Stimulated activated naive CD8-positive, alpha-beta T cell treated with anti-CD3 and anti-CD28 coated beads, Interleukin-15, amount 100 ng/mL, for 72 hours (primary cell): ENCODE results near the gene NRCAM.
A peak's percentile ranks its signal among the peaks of the same experiment; 100 is the strongest.

Experiments used
- ATAC-seq: fragments of 150-1000 bp; cut with Tn5 transposase; 2 replicates; pipeline ENCODE4 v1.10.0; 2021; ENCODE audit warnings: mild to moderate bottlenecking, moderate library complexity
- DNase-seq, 2 donors: peaks; one replicate each; pipeline ENCODE4 v3.0.0; 2021 to 2022
- H3K27ac Mint-ChIP-seq, 2 donors: one replicate each; pipeline ENCODE4 v1.8.0; 2022; ENCODE audit warnings: mild to moderate bottlenecking in 2 of 2, mixed read lengths in 2 of 2, moderate library complexity in 2 of 2
- H3K27me3 Mint-ChIP-seq: one replicate; pipeline ENCODE4 v1.8.0; 2022; ENCODE audit warnings: mixed read lengths
- H3K4me1 Mint-ChIP-seq: one replicate; pipeline ENCODE4 v1.8.0; 2022; ENCODE audit warnings: mild to moderate bottlenecking, mixed read lengths
- H3K4me3 Mint-ChIP-seq, 2 donors: one replicate each; pipeline ENCODE4 v1.8.0; 2022; ENCODE audit warnings: mild to moderate bottlenecking in 2 of 2, mixed read lengths in 2 of 2, moderate library complexity in 1 of 2
- H3K9me3 Mint-ChIP-seq, 2 donors: one replicate each; pipeline ENCODE4 v1.8.0; 2022; ENCODE audit warnings: mixed read lengths in 2 of 2

The NRCAM gene

DNA sequence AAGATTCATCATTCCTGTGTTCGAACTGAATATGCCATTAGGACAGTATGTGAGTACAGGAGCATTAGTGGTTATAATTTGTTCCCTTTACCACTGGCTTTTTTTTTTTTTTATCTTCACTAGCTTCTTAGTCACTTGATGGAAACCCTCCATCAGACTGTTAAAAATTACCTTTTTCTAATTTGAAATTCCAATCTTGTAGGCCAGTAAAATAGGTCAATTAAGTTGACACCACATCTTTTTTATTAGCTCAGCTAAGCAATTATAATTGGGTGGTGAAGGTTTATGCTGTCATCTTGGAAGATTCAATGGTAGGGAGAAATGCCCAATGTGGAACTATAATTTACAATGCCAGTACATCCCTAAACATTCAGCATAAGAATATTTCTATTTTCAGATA is 6.1 kb downstream of the NRCAM start:
- Mint-ChIP-seq H3K4me1 (peaks cover 75% of the 10 kb centered on the region), H3K27ac (peak overlapping the region in 1 of 2 donors; percentile 42), H3K9me3 (no peaks in the 10 kb centered on the region), H3K27me3 (no peaks in the 10 kb centered on the region), H3K4me3 (no peak overlapping the region)
- ATAC-seq: no peak
- no peak for DNase-seq

- Mint-ChIP-seq H3K9me3 (no peaks in the 10 kb centered on the region), H3K4me3 (no peak overlapping the region), H3K27ac (no peak overlapping the region), H3K4me1 (peaks cover 72% of the 10 kb centered on the region), H3K27me3 (no peaks in the 10 kb centered on the region)
- DNase-seq: no peak
- ATAC-seq: no peak
Measured at GRCh38 chr7:108449521-108449920, 6.7 kb downstream of the NRCAM start.

GRCh38 chr7:108448584-108449505 is 7.4 kb downstream of the NRCAM start:
- no peaks in the 10 kb centered on the region for H3K27me3 Mint-ChIP-seq

DNA sequence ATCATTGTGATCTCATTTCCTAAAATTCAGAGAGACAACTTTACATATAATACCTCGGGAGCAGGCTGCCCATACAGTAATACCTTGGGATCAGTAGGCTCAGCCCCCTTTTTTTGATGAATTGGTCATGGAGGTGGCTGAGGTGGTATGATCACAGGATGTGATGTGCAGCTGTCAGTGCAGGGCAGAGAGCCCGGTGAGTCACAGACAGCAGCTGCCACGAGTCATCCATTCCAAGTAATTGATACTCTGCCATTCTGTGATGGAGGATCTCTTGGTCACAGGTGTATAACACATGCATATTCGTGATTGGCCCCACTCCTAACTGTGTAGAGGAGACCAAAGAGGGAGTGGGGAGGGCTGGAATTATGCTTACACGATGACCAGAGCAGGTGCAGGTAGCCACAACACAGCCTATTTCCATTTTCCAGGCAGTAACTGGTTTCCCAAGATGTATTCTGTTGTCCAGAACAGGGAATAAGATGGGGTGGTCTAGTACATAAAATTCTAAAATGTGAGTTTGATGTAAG is 14.1 kb downstream of the NRCAM start:
- Mint-ChIP-seq H3K9me3 (no peaks in the 10 kb centered on the region), H3K4me1 (peaks cover 33% of the 10 kb centered on the region), H3K27me3 (no peaks in the 10 kb centered on the region), H3K4me3 (peak overlapping the region in 1 of 2 donors; percentile 60), H3K27ac (no peak overlapping the region)
- ATAC-seq: peak; percentile 100
- DNase-seq: peak; percentile 38 to 66

More at GRCh38 chr7:108448584-108449505, 7.4 kb downstream of the NRCAM start:
- no peak overlapping the region for H3K4me3 Mint-ChIP-seq
- ATAC-seq (no peak), DNase-seq (no peak)
- H3K9me3 Mint-ChIP-seq: no peaks in the 10 kb centered on the region
- H3K4me1 Mint-ChIP-seq: peaks cover 65% of the 10 kb centered on the region
- H3K27ac Mint-ChIP-seq: no peak overlapping the region

DNA sequence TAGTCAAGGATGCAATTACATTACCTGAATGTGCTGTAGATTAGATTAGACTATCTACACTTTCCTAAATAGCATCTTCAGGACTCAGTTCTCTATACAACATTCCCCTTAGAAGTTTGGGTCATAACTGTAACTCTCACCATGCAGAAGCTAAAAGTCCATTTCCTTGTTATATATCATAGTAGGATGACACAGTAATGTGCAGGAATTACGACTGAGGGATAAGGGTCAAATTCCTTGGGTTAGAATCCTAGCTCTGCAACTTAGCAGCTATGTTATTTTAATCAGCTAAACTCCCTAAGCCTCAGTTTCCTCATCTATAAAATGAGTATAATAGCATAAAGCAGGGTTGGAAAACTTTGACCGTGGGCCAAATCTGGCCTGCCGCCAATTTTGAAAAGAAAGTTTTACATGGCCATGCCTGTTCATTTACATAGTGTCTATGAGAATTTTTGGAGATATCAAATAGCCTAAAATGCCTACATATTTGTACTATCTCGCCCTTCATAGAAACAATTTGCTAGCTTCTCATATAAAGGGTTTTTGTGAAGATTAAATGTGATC is 14.8 kb downstream of the NRCAM start:
- ATAC-seq: no peak

DNA sequence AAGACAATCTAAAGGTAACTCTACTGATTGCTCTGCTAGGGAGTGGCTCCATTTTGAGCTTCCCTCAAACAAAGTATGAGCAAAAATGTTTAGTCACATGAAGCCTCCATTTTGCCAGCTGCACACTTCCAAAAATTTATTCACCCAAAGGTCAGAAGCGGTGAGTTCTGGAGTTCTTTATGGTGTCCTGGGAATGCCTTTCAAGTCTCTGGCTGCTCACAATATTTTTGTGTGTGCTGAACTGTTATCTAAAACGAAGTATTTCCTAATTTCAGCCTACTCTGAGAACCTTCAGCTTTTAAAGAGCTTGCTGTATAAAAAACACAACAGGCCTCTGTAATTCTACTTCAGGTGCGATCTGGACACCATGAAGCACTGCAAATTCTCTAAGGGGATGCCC is 15.6 kb downstream of the NRCAM start:
- H3K27ac Mint-ChIP-seq: no peak overlapping the region
- DNase-seq (no peak), ATAC-seq (no peak)
- H3K4me3 Mint-ChIP-seq: no peak overlapping the region
- H3K9me3 Mint-ChIP-seq: peaks cover 0 to under 1% of the 10 kb centered on the region in 2 donors
- peaks cover 28% of the 10 kb centered on the region for H3K4me1 Mint-ChIP-seq
- no peaks in the 10 kb centered on the region for H3K27me3 Mint-ChIP-seq

More for the DNA sequence above, 14.8 kb downstream of the NRCAM start:
- no peaks in the 10 kb centered on the region for H3K27me3 Mint-ChIP-seq
- H3K4me3 Mint-ChIP-seq: no peak overlapping the region
- no peak for DNase-seq
- H3K9me3 Mint-ChIP-seq: no peaks in the 10 kb centered on the region
- H3K4me1 Mint-ChIP-seq: peaks cover 33% of the 10 kb centered on the region
- H3K27ac Mint-ChIP-seq: no peak overlapping the region

GRCh38 chr7:108436906-108437305 is 19.3 kb downstream of the NRCAM start:
- Mint-ChIP-seq H3K4me1 (peaks cover 45% of the 10 kb centered on the region), H3K9me3 (peaks cover 0 to 9% of the 10 kb centered on the region in 2 donors), H3K27me3 (no peaks in the 10 kb centered on the region), H3K27ac (no peak overlapping the region), H3K4me3 (no peak overlapping the region)
- DNase-seq: no peak
- ATAC-seq: no peak

- Mint-ChIP-seq H3K9me3 (peaks cover 0 to 9% of the 10 kb centered on the region in 2 donors), H3K4me1 (peaks cover 60% of the 10 kb centered on the region), H3K27me3 (no peaks in the 10 kb centered on the region), H3K27ac (peak overlapping the region in 1 of 2 donors; percentile 49), H3K4me3 (peak overlapping the region in 1 of 2 donors; percentile 64)
- DNase-seq: no peak
- ATAC-seq: no peak
Measured at GRCh38 chr7:108434010-108434409, 22.2 kb downstream of the NRCAM start.

DNA sequence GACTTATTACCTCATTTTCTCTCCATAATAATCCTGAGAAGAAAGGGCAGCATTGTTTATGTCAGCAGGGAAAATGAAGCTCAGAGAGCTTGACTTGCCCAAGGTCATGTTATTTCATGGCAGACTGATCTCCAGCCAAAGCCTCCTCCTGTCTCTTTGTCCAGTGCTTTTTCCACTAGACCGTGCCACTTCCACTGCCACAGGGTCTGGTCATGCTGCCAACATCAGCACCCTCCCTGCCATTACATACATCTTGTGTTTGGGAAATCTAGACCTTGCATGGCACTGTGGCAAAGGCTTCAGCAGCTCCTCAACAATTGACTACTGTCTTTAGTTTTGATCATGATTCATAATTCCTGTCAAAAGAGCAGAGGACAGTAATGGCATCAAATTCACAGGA is 25.1 kb downstream of the NRCAM start:
- DNase-seq: no peak
- H3K27ac Mint-ChIP-seq: no peak overlapping the region
- ATAC-seq: no peak
- H3K9me3 Mint-ChIP-seq: peaks cover 0 to 9% of the 10 kb centered on the region in 2 donors
- H3K27me3 Mint-ChIP-seq: no peaks in the 10 kb centered on the region
- H3K4me1 Mint-ChIP-seq: peaks cover 58% of the 10 kb centered on the region
- no peak overlapping the region for H3K4me3 Mint-ChIP-seq

- Mint-ChIP-seq H3K9me3 (peaks cover 0 to 9% of the 10 kb centered on the region in 2 donors), H3K4me3 (no peak overlapping the region)
- ATAC-seq: no peak
Measured at GRCh38 chr7:108430664-108431063, 25.6 kb downstream of the NRCAM start.

GRCh38 chr7:108427766-108428165 is 28.5 kb downstream of the NRCAM start:
- H3K27me3 Mint-ChIP-seq: no peaks in the 10 kb centered on the region
- H3K4me1 Mint-ChIP-seq: peaks cover 47% of the 10 kb centered on the region
- H3K4me3 Mint-ChIP-seq: no peak overlapping the region
- ATAC-seq (no peak), DNase-seq (no peak)
- H3K27ac Mint-ChIP-seq: no peak overlapping the region
- peaks cover 0 to 3% of the 10 kb centered on the region in 2 donors for H3K9me3 Mint-ChIP-seq

More at GRCh38 chr7:108430664-108431063, 25.6 kb downstream of the NRCAM start:
- H3K27me3 Mint-ChIP-seq: no peaks in the 10 kb centered on the region
- no peak overlapping the region for H3K27ac Mint-ChIP-seq
- H3K4me1 Mint-ChIP-seq: peaks cover 56% of the 10 kb centered on the region
- DNase-seq: no peak

GRCh38 chr7:108425714-108426275 is 30.4 kb downstream of the NRCAM start:
- H3K4me1 Mint-ChIP-seq: peaks cover 51% of the 10 kb centered on the region
- no peaks in the 10 kb centered on the region for H3K27me3 Mint-ChIP-seq
- ATAC-seq (peak; percentile 51), DNase-seq (no peak)
- H3K9me3 Mint-ChIP-seq: no peaks in the 10 kb centered on the region
- H3K4me3 Mint-ChIP-seq: no peak overlapping the region
- H3K27ac Mint-ChIP-seq: no peak overlapping the region

DNA sequence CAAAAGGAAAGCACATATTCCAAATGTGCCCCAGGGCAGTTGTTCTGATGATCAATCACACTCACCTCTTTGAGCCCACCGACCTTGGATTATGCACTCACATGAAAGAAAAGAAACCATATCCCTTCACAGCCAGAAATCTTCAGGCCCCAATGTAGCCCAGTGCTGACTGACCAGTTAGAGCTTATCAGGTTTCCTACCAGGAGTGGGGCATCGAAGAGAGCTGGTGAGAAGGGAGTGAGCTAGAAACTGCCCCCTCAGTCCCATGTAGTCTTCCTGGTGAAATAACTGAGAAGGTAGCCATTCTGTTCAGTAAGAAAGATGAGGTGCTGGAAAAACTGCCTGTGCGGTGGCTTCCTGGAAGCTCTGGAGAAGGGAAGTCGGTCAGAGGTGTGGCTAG is 32.2 kb downstream of the NRCAM start:
- Mint-ChIP-seq H3K9me3 (no peaks in the 10 kb centered on the region), H3K4me3 (peak overlapping the region; percentile 4 to 51), H3K27ac (peak overlapping the region in 1 of 2 donors; percentile 73), H3K27me3 (no peaks in the 10 kb centered on the region), H3K4me1 (peaks cover 51% of the 10 kb centered on the region)
- DNase-seq (no peak), ATAC-seq (no peak)

- peak overlapping the region; percentile 19 to 51 for H3K4me3 Mint-ChIP-seq
- H3K27ac Mint-ChIP-seq: peak overlapping the region in 1 of 2 donors; percentile 73
- no peaks in the 10 kb centered on the region for H3K27me3 Mint-ChIP-seq
- peak; percentile 86 for ATAC-seq
- peaks cover 55% of the 10 kb centered on the region for H3K4me1 Mint-ChIP-seq
- no peaks in the 10 kb centered on the region for H3K9me3 Mint-ChIP-seq
- DNase-seq: no peak
Measured at GRCh38 chr7:108423089-108423989, 32.9 kb downstream of the NRCAM start.
